Testis (tissue), 2 donors: ENCODE measurements around the gene DNAH10.

Source experiments
- POLR2A ChIP-seq: fragments of 450-650 bp; IDR thresholded peaks from one replicate; pipeline ENCODE4 v1.6.1; 2017; ENCODE audit warnings: antibody characterized with exemption, mild to moderate bottlenecking, moderate library complexity
- TF ChIP-seq, protein P1 (sequence below), 3 experiments: fragments of 450-650 bp in 2 of 3; fragments of 200-600 bp in 1 of 3; sonication (generic) in 1 of 3; IDR thresholded peaks; one replicate each; pipeline ENCODE4 v1.5.1; 2016 to 2019; ENCODE audit warnings: antibody characterized with exemption in 3 of 3, mild to moderate bottlenecking in 2 of 3, moderate library complexity in 1 of 3

GRCh38 chr12:123899368-123899767 lies 137.3 kb downstream of the DNAH10 start:
- TF ChIP-seq, protein P1, sequence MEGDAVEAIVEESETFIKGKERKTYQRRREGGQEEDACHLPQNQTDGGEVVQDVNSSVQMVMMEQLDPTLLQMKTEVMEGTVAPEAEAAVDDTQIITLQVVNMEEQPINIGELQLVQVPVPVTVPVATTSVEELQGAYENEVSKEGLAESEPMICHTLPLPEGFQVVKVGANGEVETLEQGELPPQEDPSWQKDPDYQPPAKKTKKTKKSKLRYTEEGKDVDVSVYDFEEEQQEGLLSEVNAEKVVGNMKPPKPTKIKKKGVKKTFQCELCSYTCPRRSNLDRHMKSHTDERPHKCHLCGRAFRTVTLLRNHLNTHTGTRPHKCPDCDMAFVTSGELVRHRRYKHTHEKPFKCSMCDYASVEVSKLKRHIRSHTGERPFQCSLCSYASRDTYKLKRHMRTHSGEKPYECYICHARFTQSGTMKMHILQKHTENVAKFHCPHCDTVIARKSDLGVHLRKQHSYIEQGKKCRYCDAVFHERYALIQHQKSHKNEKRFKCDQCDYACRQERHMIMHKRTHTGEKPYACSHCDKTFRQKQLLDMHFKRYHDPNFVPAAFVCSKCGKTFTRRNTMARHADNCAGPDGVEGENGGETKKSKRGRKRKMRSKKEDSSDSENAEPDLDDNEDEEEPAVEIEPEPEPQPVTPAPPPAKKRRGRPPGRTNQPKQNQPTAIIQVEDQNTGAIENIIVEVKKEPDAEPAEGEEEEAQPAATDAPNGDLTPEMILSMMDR (IDR thresholded peaks at IDR 0.05): no peak
- no peak for TF ChIP-seq POLR2A
